Activated CD4-positive, alpha-beta T cell treated with anti-CD3 and anti-CD28 coated beads, Interleukin-2, amount 50 U/mL, for 4 hours (primary cell): Measurements from ENCODE around the gene TRIM9.

Experiments
- DNase-seq, 2 experiments: peaks; one replicate each; pipeline ENCODE4 v3.0.0-alpha.2; 2020

Gene TRIM9

GRCh38 chr14:51094901-51095853, at the start of gene TRIM9:
Gene TRIM9 (minus strand): TSS chr14:51095105. CDS start chr14:51094939, 166 bp downstream.
- DNase-seq: peak; percentile 84 to 86

- no peak for DNase-seq
Observed at GRCh38 chr14:51140856-51141255, 46.0 kb upstream of the TRIM9 start.

- DNase-seq: no peak
Observed at GRCh38 chr14:51140338-51140737, 45.4 kb upstream of the TRIM9 start.

DNA sequence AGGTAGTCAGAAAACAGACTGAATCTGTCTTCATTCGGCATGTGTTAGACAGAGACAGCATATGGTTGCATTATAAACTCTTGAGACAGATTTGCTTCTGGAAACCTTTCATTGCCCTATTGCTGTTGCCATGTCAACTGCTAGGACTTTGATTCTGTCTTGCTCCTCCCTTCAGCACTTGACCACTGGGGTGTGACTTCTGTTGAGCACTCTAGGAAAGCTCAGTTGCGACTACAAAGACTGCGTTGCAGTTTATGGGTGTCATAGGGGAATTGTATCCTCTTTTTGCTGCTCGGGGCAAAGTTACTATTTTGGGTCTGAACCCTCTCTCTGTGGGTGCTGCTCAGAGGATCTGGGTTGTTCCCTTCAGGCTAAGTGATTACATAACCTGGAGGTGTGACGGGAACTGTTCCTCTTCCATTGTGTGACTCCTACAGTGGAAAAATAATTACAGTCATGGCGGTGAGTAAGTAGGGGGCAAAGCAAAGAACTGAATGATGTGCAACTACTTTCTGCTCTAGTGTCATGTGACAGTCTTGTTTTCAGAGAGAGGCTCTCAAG, 44.3 kb upstream of the TRIM9 start:
- no peak for DNase-seq

GRCh38 chr14:51138404-51139103, 43.6 kb upstream of the TRIM9 start:
- DNase-seq: no peak

- no peak for DNase-seq
Observed at GRCh38 chr14:51131516-51131915, 36.6 kb upstream of the TRIM9 start.

DNA sequence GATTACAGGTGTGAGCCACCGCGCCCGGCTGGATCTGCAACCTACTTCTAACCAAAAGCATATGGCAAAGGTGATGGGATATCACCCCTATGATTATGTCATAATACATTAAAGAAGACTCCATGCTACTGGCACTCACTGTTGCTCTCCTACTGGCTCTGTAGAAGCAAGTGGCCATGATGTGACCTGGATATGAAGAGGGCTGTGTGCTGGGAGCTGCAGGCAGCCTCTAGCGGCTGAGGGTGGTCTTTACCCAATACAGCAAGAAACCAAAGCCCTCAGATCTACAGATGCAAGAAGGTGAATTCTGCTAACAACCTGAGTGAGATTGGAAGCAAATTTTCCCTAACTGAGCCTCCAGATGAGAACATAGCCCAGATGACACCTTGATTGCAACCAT, 34.2 kb upstream of the TRIM9 start:
- DNase-seq: no peak

DNA sequence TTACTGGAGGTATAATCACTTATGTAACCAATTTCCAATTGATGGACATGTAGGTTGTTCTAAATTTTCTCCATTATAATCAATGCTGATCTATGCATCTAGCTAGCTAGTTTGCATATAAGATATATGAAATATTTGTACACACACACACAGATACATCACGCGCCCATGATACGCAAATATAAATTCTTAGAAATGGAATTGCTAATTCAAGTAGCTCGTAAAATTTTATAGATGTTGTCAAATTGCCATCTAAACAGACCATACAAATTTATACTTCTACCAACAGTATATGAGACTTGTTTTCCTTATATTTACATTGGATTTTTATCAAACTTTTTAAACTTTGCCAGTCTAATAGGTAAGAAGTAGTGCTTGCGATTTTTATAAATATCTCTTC, 29.1 kb upstream of the TRIM9 start:
- no peak for DNase-seq

GRCh38 chr14:51121096-51121495, 26.2 kb upstream of the TRIM9 start:
- DNase-seq: no peak

- no peak for DNase-seq
Observed at GRCh38 chr14:51119411-51120051, 24.6 kb upstream of the TRIM9 start.

GRCh38 chr14:51118993-51119392, 24.1 kb upstream of the TRIM9 start:
- no peak for DNase-seq

- DNase-seq: no peak
Observed at GRCh38 chr14:51117593-51117992, 22.7 kb upstream of the TRIM9 start.

- DNase-seq: no peak
Observed at GRCh38 chr14:51116682-51117081, 21.8 kb upstream of the TRIM9 start.

GRCh38 chr14:51109651-51110050, 14.7 kb upstream of the TRIM9 start:
- no peak for DNase-seq

GRCh38 chr14:51107801-51108200, 12.9 kb upstream of the TRIM9 start:
- DNase-seq: no peak

- no peak for DNase-seq
Observed at GRCh38 chr14:51104467-51104866, 9.6 kb upstream of the TRIM9 start.

DNA sequence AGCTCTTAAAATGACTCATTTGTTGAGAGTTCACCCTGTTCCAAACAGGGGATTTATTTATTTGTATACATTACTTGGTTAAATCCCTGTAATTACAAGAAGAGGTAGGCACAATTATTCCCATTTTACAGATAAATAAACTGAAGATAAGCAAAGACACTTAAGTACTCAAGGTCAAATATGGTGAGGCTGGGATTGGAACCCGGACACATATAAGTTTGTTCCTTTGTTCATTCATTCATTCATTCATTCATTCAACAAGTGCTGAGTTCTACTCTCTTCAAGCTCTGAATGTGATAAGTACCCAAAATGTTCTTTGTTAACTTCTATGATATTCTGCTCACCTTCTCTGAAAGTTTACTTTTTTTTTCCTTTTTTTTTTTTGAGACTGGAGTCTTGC, 2.4 kb upstream of the TRIM9 start:
- DNase-seq: no peak

DNA sequence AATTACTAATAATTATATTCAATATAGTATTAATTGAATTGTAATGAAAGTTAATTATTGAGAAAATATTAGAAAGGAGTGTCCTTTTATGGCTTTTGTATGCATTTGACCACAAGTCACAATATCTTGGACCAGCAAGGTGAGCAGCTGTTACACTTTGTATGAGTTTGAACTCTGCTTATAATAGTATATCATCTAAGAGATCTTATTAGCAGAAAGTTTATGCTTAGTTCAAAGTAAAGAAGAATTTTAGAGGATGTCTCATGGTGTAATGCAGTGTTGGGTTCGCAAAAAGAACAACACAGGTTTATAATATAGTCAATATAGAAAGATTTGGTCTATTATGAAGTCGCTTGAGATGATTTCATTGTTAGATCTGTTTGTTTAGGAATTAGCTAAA, 2.0 kb upstream of the TRIM9 start:
- no peak for DNase-seq

DNA sequence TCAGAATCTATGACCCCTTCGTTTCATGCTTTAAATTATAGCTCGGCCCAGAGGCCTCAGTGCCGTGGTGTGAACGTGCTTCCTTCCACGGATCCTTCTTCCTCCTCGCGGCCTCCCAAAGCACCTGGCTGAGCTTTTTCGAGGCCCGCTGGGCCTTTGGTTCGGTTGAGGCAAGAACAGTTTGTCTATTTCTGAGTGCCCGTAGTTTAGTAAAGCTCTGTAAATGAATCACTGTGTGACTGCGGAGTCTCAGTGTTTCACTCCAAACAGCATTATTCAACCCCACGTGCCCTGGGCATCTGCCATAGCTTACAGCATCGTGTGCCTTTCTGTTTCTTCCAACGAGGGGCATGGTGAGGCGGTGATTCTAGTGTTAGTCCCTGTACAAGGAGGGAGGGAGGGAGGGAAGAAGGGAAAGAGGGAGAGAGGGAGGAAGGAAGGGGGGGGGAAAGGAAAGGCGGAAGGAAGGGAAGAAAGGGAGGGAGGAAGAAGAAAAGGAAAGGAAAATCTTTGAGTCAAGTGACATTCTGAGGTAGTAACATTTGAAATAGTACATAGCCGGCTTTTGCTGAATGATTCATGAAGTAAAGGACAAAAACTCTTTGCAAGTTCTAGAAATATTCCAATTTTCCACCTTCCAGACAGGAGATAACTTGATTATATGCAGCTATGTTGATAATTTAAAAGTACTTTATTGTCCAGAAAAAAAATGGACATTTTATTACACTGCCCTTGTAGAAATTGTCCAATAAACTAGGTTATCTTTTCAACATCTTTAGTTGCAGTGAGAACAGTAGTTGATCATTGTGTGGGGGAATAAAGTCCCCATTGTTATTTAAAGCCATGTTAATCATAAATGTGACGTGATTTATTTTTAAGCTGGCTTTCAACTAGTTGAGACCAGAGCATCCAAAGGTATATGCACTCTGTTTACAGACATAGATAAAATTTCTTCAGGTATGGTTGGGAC, 1.2 kb upstream of the TRIM9 start:
- no peak for DNase-seq

DNA sequence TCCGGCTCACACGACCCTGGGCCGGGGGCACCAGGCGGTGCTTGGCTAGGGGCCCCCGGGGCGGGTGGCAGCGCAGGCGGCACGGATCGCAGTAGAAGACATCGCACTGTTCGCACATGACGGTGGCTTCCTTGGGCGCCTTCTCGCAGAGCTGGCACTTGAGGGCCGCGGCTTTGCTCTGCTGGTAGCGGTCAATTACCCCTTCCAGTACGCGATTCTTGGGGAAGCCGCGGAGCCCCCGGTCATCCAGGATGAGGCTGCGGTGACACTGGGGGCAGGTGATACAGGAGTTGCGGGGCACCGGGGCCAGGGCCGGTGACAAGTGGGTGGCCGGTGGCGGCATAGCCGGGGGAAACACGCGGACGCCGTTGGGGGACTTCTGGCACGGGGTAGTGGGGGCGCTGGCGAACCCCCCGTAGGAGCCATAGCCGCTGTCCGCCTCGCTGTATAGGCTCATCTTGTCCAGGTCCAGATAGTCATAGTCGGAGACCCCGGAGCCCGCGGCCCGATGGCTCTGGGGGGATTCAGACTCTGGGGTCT, 553 bp downstream of the TRIM9 start:
- DNase-seq: no peak

GRCh38 chr14:51093371-51094281, 1.3 kb downstream of the TRIM9 start:
- peak; percentile 27 to 42 for DNase-seq
